OCI-LY3 (cell line): ENCODE data around the gene AKAP9.

ENCODE experiments used
- CTCF ChIP-seq: fragments of 200-600, 300-600 bp; sonication (generic); IDR thresholded peaks from 2 replicates; pipeline ENCODE4 v1.5.1; 2014; ENCODE audit warnings: antibody characterized with exemption, low read length, low read depth
- EZH2phosphoT487 ChIP-seq: fragments of 200-600 bp; shearing (Covaris generic); IDR thresholded peaks from 2 replicates; pipeline ENCODE4 v1.6.1; 2018; ENCODE audit warnings: antibody characterized with exemption, mixed run types, low read depth

DNA sequence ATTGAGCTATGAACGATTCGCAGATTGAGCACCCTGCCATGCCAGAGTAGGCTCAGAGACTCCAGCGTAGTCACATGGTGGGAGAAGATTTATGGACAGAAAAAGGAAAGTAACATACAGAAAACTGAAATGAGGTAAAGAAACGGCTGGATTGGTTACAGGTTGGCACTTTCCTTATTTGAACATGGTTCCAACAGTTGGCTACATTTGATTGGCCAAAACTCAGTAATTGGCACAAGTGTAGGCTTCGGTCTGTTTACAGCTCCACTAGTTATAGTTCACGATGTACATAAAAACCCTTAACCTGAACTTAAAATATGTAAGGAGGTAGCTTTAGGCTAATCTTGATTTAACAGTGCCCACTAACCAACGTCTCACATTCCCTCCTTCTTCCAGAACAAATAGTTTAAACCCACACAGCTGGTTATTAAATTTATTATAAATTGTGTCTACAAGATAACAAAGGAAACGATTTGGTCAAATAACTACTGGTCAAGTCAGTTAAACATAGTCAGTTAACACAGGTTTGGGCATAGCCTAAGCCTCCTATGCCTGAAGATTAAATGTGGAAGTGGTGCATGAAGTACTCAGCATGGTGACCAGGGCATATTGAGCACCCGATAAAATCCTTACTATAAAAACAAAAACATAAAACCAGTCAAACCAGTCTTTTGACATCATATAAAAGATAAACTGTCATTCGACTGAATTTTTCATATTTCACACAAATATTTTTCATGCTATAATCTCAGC lies 42.2 kb upstream of the AKAP9 start:
- TF ChIP-seq CTCF (no peak), EZH2phosphoT487 (no peak)
